KMS-11 (cell line): ENCODE results near the gene JAK1.

Experiments
- H2AFZ ChIP-seq: fragments of 200-600 bp; sonication (generic); 2 replicates; pipeline ENCODE4 v1.6.1; 2016; ENCODE audit warnings: antibody characterized with exemption, mixed run types, low read depth
- H3K27ac ChIP-seq: fragments of 200-600 bp; sonication (generic); 2 replicates; pipeline ENCODE4 v1.6.1; 2016; ENCODE audit warnings: mild to moderate bottlenecking, mixed run types
- H3K27me3 ChIP-seq: fragments of 200-600 bp; sonication (generic); 2 replicates; pipeline ENCODE4 v1.6.1; 2017; ENCODE audit warnings: mild to moderate bottlenecking, low read depth, mixed run types, moderate library complexity; ENCODE audit not compliant: insufficient read depth
- H3K36me3 ChIP-seq: fragments of 200-600 bp; sonication (generic); 2 replicates; pipeline ENCODE4 v1.6.1; 2017; ENCODE audit warnings: mild to moderate bottlenecking, mixed run types; ENCODE audit not compliant: insufficient read depth
- H3K4me1 ChIP-seq: fragments of 200-600 bp; sonication (generic); 2 replicates; pipeline ENCODE4 v1.6.1; 2016; ENCODE audit warnings: mild to moderate bottlenecking, low read depth, mixed run types; ENCODE audit not compliant: poor library complexity, severe bottlenecking
- H3K4me2 ChIP-seq: fragments of 200-600 bp; sonication (generic); 2 replicates; pipeline ENCODE4 v1.7.0; 2016; ENCODE audit warnings: mild to moderate bottlenecking, mixed run types
- H3K4me3 ChIP-seq: fragments of 200-600 bp; sonication (generic); IDR thresholded peaks from 2 replicates; pipeline ENCODE4 v1.6.1; 2017; ENCODE audit warnings: low read depth, low read length, mixed read lengths; ENCODE audit not compliant: insufficient read depth
- H3K79me2 ChIP-seq: fragments of 200-600 bp; sonication (generic); 2 replicates; pipeline ENCODE4 v1.6.1; 2016; ENCODE audit warnings: low read depth, mixed run types; ENCODE audit not compliant: insufficient read depth
- H3K9ac ChIP-seq: fragments of 200-600 bp; sonication (generic); 2 replicates; pipeline ENCODE4 v1.6.1; 2016; ENCODE audit warnings: mild to moderate bottlenecking, mixed run types
- H4K20me1 ChIP-seq: fragments of 200-600 bp; sonication (generic); 2 replicates; pipeline ENCODE4 v1.6.1; 2016; ENCODE audit warnings: mild to moderate bottlenecking, mixed run types; ENCODE audit not compliant: insufficient read depth
- CTCF ChIP-seq: fragments of 200-600 bp; sonication (generic); conservative IDR thresholded peaks from 2 replicates; pipeline ENCODE4 v1.6.1; 2017; ENCODE audit warnings: low read depth, mild to moderate bottlenecking, antibody characterized with exemption, low read length, moderate library complexity, mixed read lengths

The JAK1 gene

DNA sequence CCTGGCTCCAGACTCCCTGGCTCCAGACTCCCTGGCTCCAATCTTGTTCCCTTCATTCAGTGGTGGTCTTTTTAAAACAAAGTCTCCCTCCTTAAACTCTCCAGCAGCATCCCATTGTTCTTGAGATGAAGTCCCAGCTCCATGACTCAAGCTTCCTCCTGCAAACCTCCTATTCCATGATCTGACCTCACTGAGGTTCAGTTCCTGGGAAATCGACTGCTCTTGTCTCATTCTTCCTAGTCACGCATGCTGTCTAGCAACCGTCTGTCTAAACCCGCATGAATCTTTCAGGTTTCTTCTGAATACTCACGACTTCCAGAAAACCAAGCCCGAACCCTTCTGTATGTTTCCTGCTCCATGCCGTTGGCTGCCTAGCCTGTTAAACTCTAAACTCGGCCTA, 129.5 kb downstream of the JAK1 start:
- Histone ChIP-seq H3K27me3 (no peaks in the 10 kb centered on the region), H3K27ac (no peak overlapping the region), H3K4me3 (no peak overlapping the region), H3K79me2 (no peaks in the 10 kb centered on the region), H3K4me1 (no peaks in the 10 kb centered on the region), H3K4me2 (no peak overlapping the region), H2AFZ (no peak overlapping the region), H4K20me1 (no peaks in the 10 kb centered on the region), H3K36me3 (peaks cover 10% of the 10 kb centered on the region; the same call in 1 of the 2 replicates), H3K9ac (no peak overlapping the region)
- TF ChIP-seq CTCF: no peak

- no peak for TF ChIP-seq CTCF
- Histone ChIP-seq H3K27me3 (no peaks in the 10 kb centered on the region), H4K20me1 (no peaks in the 10 kb centered on the region), H3K9ac (no peak overlapping the region), H2AFZ (no peak overlapping the region), H3K4me2 (no peak overlapping the region), H3K36me3 (peaks cover 10% of the 10 kb centered on the region; the same call in 1 of the 2 replicates), H3K79me2 (no peaks in the 10 kb centered on the region), H3K4me1 (no peaks in the 10 kb centered on the region), H3K27ac (no peak overlapping the region), H3K4me3 (no peak overlapping the region)
These were observed 131.6 kb downstream of the JAK1 start for GRCh38 chr1:64834734-64835133.

- H3K27ac ChIP-seq: no peak overlapping the region
- H3K4me1 ChIP-seq: peaks cover 13% of the 10 kb centered on the region
- H3K36me3 ChIP-seq: 0 out of 2 replicates have a peak, but pooled peaks cover 4% of the 10 kb centered on the region
- H4K20me1 ChIP-seq: no peaks in the 10 kb centered on the region
- H3K4me2 ChIP-seq: no peak overlapping the region
- H2AFZ ChIP-seq: no peak overlapping the region
- TF ChIP-seq CTCF: no peak
- H3K27me3 ChIP-seq: no peaks in the 10 kb centered on the region
- H3K9ac ChIP-seq: no peak overlapping the region
- no peaks in the 10 kb centered on the region for H3K79me2 ChIP-seq
- no peak overlapping the region for H3K4me3 ChIP-seq
These were observed 136.2 kb downstream of the JAK1 start for GRCh38 chr1:64830030-64830651.

- no peak overlapping the region for H3K4me2 ChIP-seq
- H3K9ac ChIP-seq: no peak overlapping the region
- no peak overlapping the region for H3K4me3 ChIP-seq
- H3K36me3 ChIP-seq: 0 out of 2 replicates have a peak, but pooled peaks cover 4% of the 10 kb centered on the region
- H3K27me3 ChIP-seq: no peaks in the 10 kb centered on the region
- no peaks in the 10 kb centered on the region for H3K79me2 ChIP-seq
- no peak for TF ChIP-seq CTCF
- H3K4me1 ChIP-seq: peaks cover 13% of the 10 kb centered on the region
- no peak overlapping the region for H2AFZ ChIP-seq
- no peaks in the 10 kb centered on the region for H4K20me1 ChIP-seq
- H3K27ac ChIP-seq: no peak overlapping the region
These were observed 136.8 kb downstream of the JAK1 start for GRCh38 chr1:64829411-64830029.
